Chondrocyte (in vitro differentiated cells): Measurements from ENCODE around the gene NUFIP2. TPM values are rescaled to one million over a fixed set of nuclear protein-coding genes. Genes with fewer than 3 reads are reported as not detected.
"Not testable (repeated sequence)": the region's sequence is repeated elsewhere in the genome, so short reads cannot be mapped to it uniquely, and the experiment has no call there.

Experiments
- DNase-seq: peaks from one replicate; pipeline ENCODE4 v3.0.0; 2021; ENCODE audit warnings: mixed read lengths, low spot score
- H3K27ac Mint-ChIP-seq: one replicate; pipeline ENCODE4 v1.8.0; 2021; ENCODE audit warnings: mild to moderate bottlenecking, moderate library complexity, mixed read lengths; ENCODE audit not compliant: unreplicated experiment
- H3K27me3 Mint-ChIP-seq: 2 replicates; pipeline ENCODE4 v1.8.0; 2021; ENCODE audit warnings: low read depth, mixed read lengths
- H3K36me3 Mint-ChIP-seq: 2 replicates; pipeline ENCODE4 v1.8.0; 2021; ENCODE audit warnings: low read depth, mixed read lengths
- H3K4me1 Mint-ChIP-seq: 2 replicates; pipeline ENCODE4 v1.8.0; 2021; ENCODE audit warnings: low read depth, mild to moderate bottlenecking, mixed read lengths
- H3K4me3 Mint-ChIP-seq: one replicate; pipeline ENCODE4 v1.8.0; 2021; ENCODE audit warnings: mild to moderate bottlenecking, moderate library complexity, mixed read lengths; ENCODE audit not compliant: unreplicated experiment
- H3K9me3 Mint-ChIP-seq: 2 replicates; pipeline ENCODE4 v1.8.0; 2021; ENCODE audit warnings: low read depth, mixed read lengths
- CTCF ChIP-seq: fragments of 200-600 bp; sonication (generic); IDR thresholded peaks from 2 replicates; pipeline ENCODE4 v1.5.0; 2021; ENCODE audit warnings: antibody characterized with exemption, mild to moderate bottlenecking, moderate library complexity
- total RNA-seq: library from RNA; stranded (reverse); gene quantifications from 3 replicates; pipeline ENCODE4 v1.2.1, GENCODE V29; 2021

The NUFIP2 gene
- total RNA-seq, 1 donor from 2014 or later, result 50.3 TPM

GRCh38 chr17:29237476-29238132 is 56.3 kb downstream of the NUFIP2 start:
- DNase-seq, result no peak
- Mint-ChIP-seq H3K27me3 (no peaks in the 10 kb centered on the region), H3K4me1 (peaks cover 25% of the 10 kb centered on the region), H3K4me3 (no peak overlapping the region), H3K9me3 (no peaks in the 10 kb centered on the region), H3K27ac (no peak overlapping the region), H3K36me3 (peaks cover 2% of the 10 kb centered on the region)
- TF ChIP-seq CTCF, result no peak

DNA sequence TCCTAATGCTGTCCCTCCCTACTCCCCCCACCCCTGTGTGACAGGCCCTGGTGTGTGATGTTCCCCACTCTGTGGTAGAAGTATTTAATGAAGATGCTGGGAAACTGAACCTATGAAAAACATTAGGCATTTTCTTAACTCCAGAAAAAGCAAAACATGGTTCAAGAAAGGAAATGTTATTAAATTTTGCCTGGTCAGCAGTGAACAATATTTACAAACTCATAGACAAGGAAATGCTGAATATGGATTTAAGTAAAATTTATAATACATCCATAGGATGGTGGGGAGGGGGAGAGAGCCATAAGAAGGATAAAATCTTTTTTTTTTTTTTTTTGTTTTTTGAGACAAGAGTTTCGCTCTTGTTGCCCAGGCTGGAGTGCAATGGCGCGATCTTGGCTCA is 58.0 kb downstream of the NUFIP2 start:
- Mint-ChIP-seq H3K9me3 (peaks cover 2% of the 10 kb centered on the region), H3K36me3 (peaks cover 2% of the 10 kb centered on the region), H3K4me3 (no peak overlapping the region), H3K27me3 (no peaks in the 10 kb centered on the region), H3K27ac (no peak overlapping the region), H3K4me1 (peaks cover 17% of the 10 kb centered on the region)
- TF ChIP-seq CTCF, result no peak
- no peak for DNase-seq

GRCh38 chr17:29234972-29235371 is 59.0 kb downstream of the NUFIP2 start:
- not testable (repeated sequence) for H3K27me3 Mint-ChIP-seq, H3K9me3 Mint-ChIP-seq, H3K36me3 Mint-ChIP-seq, H3K27ac Mint-ChIP-seq, H3K4me1 Mint-ChIP-seq, DNase-seq, H3K4me3 Mint-ChIP-seq

- Mint-ChIP-seq H3K27me3 (peaks cover 2% of the 10 kb centered on the region), H3K4me3 (no peak overlapping the region), H3K36me3 (peaks cover 2% of the 10 kb centered on the region), H3K27ac (no peak overlapping the region), H3K4me1 (peaks cover 5% of the 10 kb centered on the region), H3K9me3 (peaks cover 2% of the 10 kb centered on the region)
- DNase-seq, result no peak
- no peak for TF ChIP-seq CTCF
Observed at GRCh38 chr17:29233301-29233700, 60.6 kb downstream of the NUFIP2 start.

DNA sequence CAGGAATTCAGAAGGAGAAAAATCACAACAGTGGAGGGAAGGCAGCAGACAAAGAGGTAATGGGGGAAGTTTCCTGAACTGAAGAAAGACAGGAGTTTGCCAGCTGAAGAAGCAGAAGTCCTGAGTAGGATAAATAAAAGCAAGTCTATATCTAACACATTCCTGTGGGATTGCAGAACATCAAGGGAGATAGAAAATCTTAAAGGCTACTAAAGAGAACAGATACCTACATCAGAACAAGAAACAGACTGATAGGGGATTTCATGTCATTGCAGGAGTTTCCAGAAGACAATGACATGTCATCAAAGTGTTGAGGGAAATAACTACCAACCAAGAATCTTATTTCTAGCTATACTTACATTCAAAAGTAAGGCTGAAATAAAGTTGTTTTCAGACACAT is 68.6 kb downstream of the NUFIP2 start:
- H3K27ac Mint-ChIP-seq, result no peak overlapping the region

GRCh38 chr17:29221338-29221737 is 72.6 kb downstream of the NUFIP2 start:
- H3K9me3 Mint-ChIP-seq, H3K27me3 Mint-ChIP-seq, H3K36me3 Mint-ChIP-seq, H3K27ac Mint-ChIP-seq, DNase-seq, H3K4me3 Mint-ChIP-seq: not testable (repeated sequence)
- H3K4me1 Mint-ChIP-seq, result peaks cover 12% of the 10 kb centered on the region

More for the DNA sequence above, 68.6 kb downstream of the NUFIP2 start:
- Mint-ChIP-seq H3K36me3 (peaks cover 1% of the 10 kb centered on the region), H3K9me3 (no peaks in the 10 kb centered on the region), H3K4me3 (no peak overlapping the region), H3K27me3 (peaks cover 2% of the 10 kb centered on the region), H3K4me1 (peaks cover 4% of the 10 kb centered on the region)
- no peak for TF ChIP-seq CTCF
- DNase-seq, result no peak
